ENCODE results near the gene CDCA8.

GRCh38 chr1:37755951-37756560, 63.7 kb downstream of the CDCA8 start:
- TF ChIP-seq CTCF (IDR thresholded peaks at IDR 0.05): no peak
- no peak for TF ChIP-seq POLR2AphosphoS5 (IDR thresholded peaks at IDR 0.05)
- TF ChIP-seq POLR2A (IDR thresholded peaks at IDR 0.05): no peak
- TF ChIP-seq EP300 (IDR thresholded peaks at IDR 0.05): no peak
